ENCODE data around the gene IL1RAPL1. TPM values are rescaled to one million over a fixed set of nuclear protein-coding genes. Genes with fewer than 3 reads are reported as not detected.
A peak's percentile ranks its signal among the peaks of the same experiment; 100 is the strongest.

Gene IL1RAPL1
- total RNA-seq, 4 donors from 2014 or later = 8.2 to 10.9 (median 8.8) TPM

- 58 to 88% methylated on average over 3 of the region's 3 CpGs for WGBS, 2 donors
- DNase-seq (ENCODE audit: low spot score in 2 of 2) = no peak
- H3K9me3 ChIP-seq = no peaks in the 10 kb centered on the region
Measured at GRCh38 chrX:29880977-29881376, 1293.7 kb downstream of the IL1RAPL1 start.

DNA sequence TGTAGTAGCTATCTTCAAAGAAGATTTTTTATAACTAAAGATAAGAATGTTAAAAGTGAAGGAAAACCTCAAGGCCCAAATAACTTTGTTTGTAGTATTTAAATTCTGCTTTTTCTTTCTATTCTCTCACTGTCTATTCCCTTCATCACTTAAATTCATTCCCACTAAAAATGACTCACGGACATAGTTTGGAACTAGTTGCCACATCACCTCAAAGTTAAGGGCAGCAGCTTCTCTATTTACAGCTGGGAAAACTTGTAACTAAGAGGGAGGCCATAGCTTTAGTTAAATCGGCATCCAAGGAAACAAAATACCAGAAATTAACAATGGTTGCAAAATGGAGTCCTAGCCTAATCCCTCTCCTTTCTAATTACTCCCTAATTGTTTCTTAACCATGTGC is 1302.8 kb downstream of the IL1RAPL1 start:
- Histone ChIP-seq H3K36me3 (no peaks in the 10 kb centered on the region), H3K4me3 (no peak overlapping the region), H3K27ac (no peak overlapping the region), H3K9me3 (no peaks in the 10 kb centered on the region), H3K27me3 (no peaks in the 10 kb centered on the region), H3K4me1 (no peaks in the 10 kb centered on the region)
- TF ChIP-seq POLR2A (IDR thresholded peaks at IDR 0.05) = no peak
- TF ChIP-seq, protein P1, sequence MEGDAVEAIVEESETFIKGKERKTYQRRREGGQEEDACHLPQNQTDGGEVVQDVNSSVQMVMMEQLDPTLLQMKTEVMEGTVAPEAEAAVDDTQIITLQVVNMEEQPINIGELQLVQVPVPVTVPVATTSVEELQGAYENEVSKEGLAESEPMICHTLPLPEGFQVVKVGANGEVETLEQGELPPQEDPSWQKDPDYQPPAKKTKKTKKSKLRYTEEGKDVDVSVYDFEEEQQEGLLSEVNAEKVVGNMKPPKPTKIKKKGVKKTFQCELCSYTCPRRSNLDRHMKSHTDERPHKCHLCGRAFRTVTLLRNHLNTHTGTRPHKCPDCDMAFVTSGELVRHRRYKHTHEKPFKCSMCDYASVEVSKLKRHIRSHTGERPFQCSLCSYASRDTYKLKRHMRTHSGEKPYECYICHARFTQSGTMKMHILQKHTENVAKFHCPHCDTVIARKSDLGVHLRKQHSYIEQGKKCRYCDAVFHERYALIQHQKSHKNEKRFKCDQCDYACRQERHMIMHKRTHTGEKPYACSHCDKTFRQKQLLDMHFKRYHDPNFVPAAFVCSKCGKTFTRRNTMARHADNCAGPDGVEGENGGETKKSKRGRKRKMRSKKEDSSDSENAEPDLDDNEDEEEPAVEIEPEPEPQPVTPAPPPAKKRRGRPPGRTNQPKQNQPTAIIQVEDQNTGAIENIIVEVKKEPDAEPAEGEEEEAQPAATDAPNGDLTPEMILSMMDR (IDR thresholded peaks at IDR 0.05) = no peak
- no peak for TF ChIP-seq EP300 (IDR thresholded peaks at IDR 0.05)
- 76 to 88% methylated on average over 2 of the region's 2 CpGs for WGBS, 2 donors
- DNase-seq (ENCODE audit: low spot score in 2 of 2) = no peak

More at GRCh38 chrX:29880977-29881376, 1293.7 kb downstream of the IL1RAPL1 start:
- Histone ChIP-seq H3K36me3 (no peaks in the 10 kb centered on the region), H3K4me3 (no peak overlapping the region), H3K27ac (no peak overlapping the region), H3K4me1 (no peaks in the 10 kb centered on the region), H3K27me3 (no peaks in the 10 kb centered on the region)
- TF ChIP-seq EP300 (IDR thresholded peaks at IDR 0.05) = no peak
- TF ChIP-seq, protein P1 (IDR thresholded peaks at IDR 0.05) = no peak
- TF ChIP-seq POLR2A (IDR thresholded peaks at IDR 0.05) = no peak

DNA sequence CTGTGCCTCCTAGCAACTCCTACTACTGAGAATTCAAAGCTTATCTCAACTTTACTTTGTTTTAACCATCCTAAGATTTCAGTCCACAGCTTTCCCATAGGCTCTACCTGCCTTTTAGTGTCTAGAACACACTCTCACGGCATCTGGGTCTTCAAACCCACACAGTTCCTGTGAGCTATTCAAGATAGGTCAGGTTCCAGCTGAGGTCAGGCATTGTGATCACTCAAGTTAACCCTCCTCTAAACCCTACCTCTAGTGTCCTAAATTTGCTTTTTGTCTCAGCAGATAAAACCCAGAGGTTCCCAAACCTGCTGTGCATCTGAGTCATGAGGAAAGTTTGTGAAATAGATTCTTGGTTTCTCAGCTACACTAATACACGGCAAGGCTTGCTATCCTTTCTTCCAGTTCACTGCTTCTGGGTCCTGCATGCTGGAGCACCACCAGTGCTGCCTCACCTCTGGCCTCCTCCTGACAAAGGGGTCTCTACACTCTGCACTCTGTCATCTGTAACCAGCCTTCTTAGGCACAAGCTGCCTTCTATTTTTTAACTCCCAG is 1303.5 kb downstream of the IL1RAPL1 start:
- H3K4me3 ChIP-seq = no peak overlapping the region
- no peaks in the 10 kb centered on the region for H3K9me3 ChIP-seq
- no peaks in the 10 kb centered on the region for H3K4me1 ChIP-seq
- H3K36me3 ChIP-seq = no peaks in the 10 kb centered on the region
- TF ChIP-seq EP300 (IDR thresholded peaks at IDR 0.05) = no peak
- TF ChIP-seq POLR2A (IDR thresholded peaks at IDR 0.05) = no peak
- TF ChIP-seq, protein P1 (IDR thresholded peaks at IDR 0.05) = no peak
- WGBS, 2 donors = 67 to 78% methylated on average over 2 of the region's 2 CpGs
- no peaks in the 10 kb centered on the region for H3K27me3 ChIP-seq
- H3K27ac ChIP-seq = no peak overlapping the region
- no peak for DNase-seq (ENCODE audit: low spot score in 2 of 2)

- no peaks in the 10 kb centered on the region for H3K4me1 ChIP-seq
- TF ChIP-seq POLR2A (IDR thresholded peaks at IDR 0.05) = no peak
- TF ChIP-seq, protein P1 (IDR thresholded peaks at IDR 0.05) = no peak
- no peak for TF ChIP-seq EP300 (IDR thresholded peaks at IDR 0.05)
- no peak overlapping the region for H3K27ac ChIP-seq
- no peak overlapping the region for H3K4me3 ChIP-seq
- H3K9me3 ChIP-seq = no peaks in the 10 kb centered on the region
- no peak for DNase-seq (ENCODE audit: low spot score in 2 of 2)
- 65 to 79% methylated on average over 3 of the region's 3 CpGs for WGBS, 2 donors
- H3K27me3 ChIP-seq = no peaks in the 10 kb centered on the region
- no peaks in the 10 kb centered on the region for H3K36me3 ChIP-seq
Measured at GRCh38 chrX:29902004-29902403, 1314.8 kb downstream of the IL1RAPL1 start.

DNA sequence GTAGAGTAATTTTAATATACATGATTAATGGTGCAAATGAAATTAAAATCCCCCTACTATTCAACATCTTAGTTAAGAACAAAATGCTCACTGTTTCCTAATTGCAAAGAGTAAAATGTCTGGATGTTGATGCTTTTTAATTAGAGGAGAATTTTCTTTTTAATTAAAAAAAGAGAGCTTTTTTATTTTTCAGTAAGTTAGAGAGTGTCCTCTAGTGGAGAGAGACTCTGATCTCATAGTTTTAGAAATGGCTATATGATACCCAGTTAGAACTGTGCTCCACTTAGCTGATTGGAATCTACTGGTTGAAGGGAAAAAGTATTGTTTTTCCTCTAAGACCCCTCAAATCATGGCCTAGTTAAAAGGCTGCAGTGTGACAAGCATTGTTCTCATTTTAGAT is 1316.1 kb downstream of the IL1RAPL1 start:
- DNase-seq (ENCODE audit: low spot score in 2 of 2) = no peak
- H3K9me3 ChIP-seq = no peaks in the 10 kb centered on the region
- no peaks in the 10 kb centered on the region for H3K36me3 ChIP-seq
- H3K4me3 ChIP-seq = no peak overlapping the region
- no peaks in the 10 kb centered on the region for H3K4me1 ChIP-seq
- no peak overlapping the region for H3K27ac ChIP-seq
- H3K27me3 ChIP-seq = no peaks in the 10 kb centered on the region
- TF ChIP-seq EP300 (IDR thresholded peaks at IDR 0.05) = no peak
- TF ChIP-seq, protein P1 (IDR thresholded peaks at IDR 0.05) = peak in 1 of 5 experiments; percentile 21
- TF ChIP-seq POLR2A (IDR thresholded peaks at IDR 0.05) = no peak

Data from tibial nerve (tissue), 4 donors.